HEK293T (cell line): ENCODE data around the gene FUT2.

Experiments used
- CTCF ChIA-PET: fragments of 350-600 bp; formaldehyde crosslinking; extraction: SDS; loops from one replicate; lab custom pipeline; 2021; ENCODE audit warnings: antibody characterized with exemption, inconsistent platforms; lab: Yijun Ruan, JAX
- POLR2A ChIA-PET: fragments of 350-600 bp; formaldehyde crosslinking; extraction: SDS; loops from one replicate; lab custom pipeline; 2020; ENCODE audit warnings: antibody characterized with exemption, inconsistent platforms; lab: Yijun Ruan, JAX
- DNase-seq: peaks from one replicate; pipeline ENCODE4 v3.0.0; 2012; ENCODE audit warnings: mixed read lengths; ENCODE audit errors: extremely low spot score
- ARNT ChIP-seq: fragments of 450-650 bp; IDR thresholded peaks from 2 replicates; pipeline ENCODE4 v1.6.1; 2017; ENCODE audit warnings: mild to moderate bottlenecking
- BHLHE40 ChIP-seq: fragments of 450-650 bp; IDR thresholded peaks from 2 replicates; pipeline ENCODE4 v1.6.1; 2016; ENCODE audit warnings: mild to moderate bottlenecking, moderate library complexity, borderline replicate concordance
- CTBP1 ChIP-seq: fragments of 450-650 bp; IDR thresholded peaks from 2 replicates; pipeline ENCODE4 v1.6.1; 2016; ENCODE audit warnings: borderline replicate concordance
- ELF4 ChIP-seq: fragments of 450-650 bp; IDR thresholded peaks from 2 replicates; pipeline ENCODE4 v1.6.1; 2017; ENCODE audit warnings: antibody characterized with exemption
- FOXA1 ChIP-seq: fragments of 450-650 bp; IDR thresholded peaks from 2 replicates; pipeline ENCODE4 v1.6.1; 2016; ENCODE audit warnings: mild to moderate bottlenecking
- FOXK2 ChIP-seq: fragments of 450-650 bp; IDR thresholded peaks from 2 replicates; pipeline ENCODE4 v1.6.1; 2016; ENCODE audit warnings: mild to moderate bottlenecking
- FOXM1 ChIP-seq: fragments of 450-650 bp; IDR thresholded peaks from 2 replicates; pipeline ENCODE4 v1.6.1; 2017; ENCODE audit warnings: mild to moderate bottlenecking, borderline replicate concordance
- HDGF ChIP-seq: fragments of 450-650 bp; IDR thresholded peaks from 2 replicates; pipeline ENCODE4 v1.6.1; 2017; ENCODE audit warnings: antibody characterized with exemption, borderline replicate concordance
- L3MBTL2 ChIP-seq: fragments of 450-650 bp; conservative IDR thresholded peaks from 2 replicates; pipeline ENCODE4 v1.6.1; 2016; ENCODE audit warnings: mild to moderate bottlenecking
- LEF1 ChIP-seq: fragments of 450-650 bp; IDR thresholded peaks from 2 replicates; pipeline ENCODE4 v1.6.1; 2017; ENCODE audit warnings: mild to moderate bottlenecking, borderline replicate concordance
- NFRKB ChIP-seq: fragments of 450-650 bp; IDR thresholded peaks from 2 replicates; pipeline ENCODE4 v1.6.1; 2016; ENCODE audit warnings: mild to moderate bottlenecking, moderate library complexity
- PKNOX1 ChIP-seq: fragments of 450-650 bp; IDR thresholded peaks from 2 replicates; pipeline ENCODE4 v1.6.1; 2016
- SP1 ChIP-seq: fragments of 450-650 bp; IDR thresholded peaks from 2 replicates; pipeline ENCODE4 v1.6.1; 2017
- SUZ12 ChIP-seq: fragments of 450-650 bp; IDR thresholded peaks from 2 replicates; pipeline ENCODE4 v1.6.1; 2016; ENCODE audit warnings: mild to moderate bottlenecking
- TARDBP ChIP-seq: fragments of 450-650 bp; IDR thresholded peaks from 2 replicates; pipeline ENCODE4 v1.6.1; 2016
- ZNF384 ChIP-seq: fragments of 450-650 bp; IDR thresholded peaks from 2 replicates; pipeline ENCODE4 v1.6.1; 2016

Gene FUT2

DNA sequence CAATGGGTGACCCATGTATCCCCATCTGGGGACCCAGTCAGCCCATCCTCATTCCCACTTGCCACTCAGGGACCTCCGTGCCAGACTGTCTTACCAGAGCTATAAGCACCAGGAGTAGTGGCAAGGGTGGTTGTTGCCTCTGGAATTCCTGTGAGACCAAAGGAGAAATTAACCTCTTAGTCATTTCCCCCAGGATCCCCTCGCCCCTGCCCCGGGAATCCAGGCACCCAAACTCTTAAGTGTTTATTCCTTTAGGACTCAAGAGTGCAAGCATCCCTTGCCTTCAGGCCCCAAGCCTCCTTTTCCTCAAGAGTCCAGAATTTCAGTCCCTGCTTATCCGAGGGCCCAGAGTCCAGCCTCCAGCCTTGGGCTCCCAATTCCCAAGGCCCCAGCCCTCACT is 32.1 kb upstream of the FUT2 start:
- DNase-seq: no peak
- no peak for TF ChIP-seq TARDBP
- no peak for TF ChIP-seq SUZ12
- no peak for TF ChIP-seq BHLHE40
- TF ChIP-seq ARNT: no peak
- TF ChIP-seq L3MBTL2: no peak

DNA sequence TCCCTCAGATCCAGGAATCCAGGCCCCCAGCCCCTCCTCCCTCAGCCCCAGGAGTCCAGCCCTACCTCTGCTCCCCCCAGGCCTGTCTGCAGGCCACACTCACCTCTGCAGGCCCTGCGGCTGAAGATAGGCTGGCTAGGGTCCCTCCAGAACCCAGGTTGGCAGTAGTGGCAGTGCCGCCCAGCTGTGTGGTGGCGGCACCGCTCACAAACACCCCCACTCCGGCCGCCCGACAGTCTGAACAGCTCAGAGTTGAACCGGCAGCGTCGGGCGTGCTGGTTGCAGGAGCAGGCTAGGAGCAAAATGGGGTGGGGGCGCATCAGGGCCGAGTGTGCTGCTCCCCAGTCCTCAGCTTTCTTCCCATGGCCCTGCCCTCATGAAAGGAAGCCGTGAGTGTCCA is 31.3 kb upstream of the FUT2 start:
- TF ChIP-seq ZNF384: no peak
- TF ChIP-seq SUZ12: no peak
- no peak for TF ChIP-seq SP1
- no peak for TF ChIP-seq BHLHE40
- TF ChIP-seq FOXK2: no peak
- no peak for TF ChIP-seq ELF4
- no peak for TF ChIP-seq L3MBTL2
- no peak for TF ChIP-seq NFRKB
- no peak for TF ChIP-seq PKNOX1
- no peak for TF ChIP-seq CTBP1
- TF ChIP-seq ARNT: no peak
- TF ChIP-seq TARDBP: no peak
- TF ChIP-seq HDGF: no peak
- TF ChIP-seq FOXA1: no peak
- TF ChIP-seq FOXM1: no peak
- TF ChIP-seq LEF1: no peak
- DNase-seq: no peak
- ChIA-PET POLR2A (no interaction called here), CTCF (interaction anchor here (0.6 kb wide), 2 partner anchors 299 to 308 kb away, joined by 3 to 4 read pairs; no protein-coding TSS in a partner anchor)

More for the DNA sequence above, 32.1 kb upstream of the FUT2 start:
- CTCF ChIA-PET: no interaction called here
- POLR2A ChIA-PET: no interaction called here

- no peak for DNase-seq
- CTCF ChIA-PET: no interaction called here
- no peak for TF ChIP-seq HDGF
- TF ChIP-seq ZNF384: no peak
- TF ChIP-seq SP1: no peak
- no peak for TF ChIP-seq LEF1
- TF ChIP-seq CTBP1: no peak
- no peak for TF ChIP-seq FOXA1
- TF ChIP-seq TARDBP: no peak
- no peak for TF ChIP-seq ELF4
- no peak for TF ChIP-seq SUZ12
- TF ChIP-seq FOXK2: no peak
- TF ChIP-seq BHLHE40: no peak
- no peak for TF ChIP-seq PKNOX1
- no peak for TF ChIP-seq L3MBTL2
- no peak for TF ChIP-seq FOXM1
- no peak for TF ChIP-seq NFRKB
- TF ChIP-seq ARNT: no peak
- POLR2A ChIA-PET: interaction anchor here (0.9 kb wide), 1 partner anchor 20 kb away, joined by 4 read pairs; the partner anchor contains the start of gene CA11
Measured at GRCh38 chr19:48665786-48666185, 30.0 kb upstream of the FUT2 start.

DNA sequence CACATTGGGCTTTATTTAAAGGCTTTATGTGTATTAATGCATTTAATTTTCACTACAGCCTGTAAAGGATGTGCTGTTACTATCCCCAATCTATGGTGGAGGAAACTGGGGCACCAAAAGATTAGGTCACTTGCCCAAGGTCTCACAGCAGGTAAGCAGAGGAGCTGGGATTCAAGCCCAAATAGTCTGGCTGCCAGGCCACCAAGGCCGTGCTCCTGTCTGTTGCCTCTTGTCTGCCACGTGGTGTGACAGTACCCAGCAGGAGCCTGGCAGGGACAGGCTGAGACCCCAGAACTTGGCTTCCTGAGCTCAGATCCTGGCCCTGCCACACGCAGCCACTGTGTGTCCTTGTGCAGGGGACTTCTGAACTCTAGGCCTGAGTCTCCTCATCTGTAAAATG is 27.4 kb upstream of the FUT2 start:
- no peak for DNase-seq
- POLR2A ChIA-PET: no interaction called here
- CTCF ChIA-PET: no interaction called here
- TF ChIP-seq FOXA1 (no peak), SP1 (no peak), HDGF (no peak), FOXK2 (no peak), PKNOX1 (no peak), ZNF384 (no peak), TARDBP (no peak), ARNT (no peak), NFRKB (no peak), ELF4 (no peak), FOXM1 (no peak), LEF1 (no peak), SUZ12 (no peak), BHLHE40 (no peak), CTBP1 (no peak), L3MBTL2 (no peak)

- DNase-seq: no peak
- ChIA-PET POLR2A (no interaction called here), CTCF (no interaction called here)
- TF ChIP-seq SP1 (no peak), ARNT (no peak), ELF4 (no peak), FOXA1 (no peak), SUZ12 (no peak), FOXM1 (no peak), HDGF (no peak), LEF1 (no peak), BHLHE40 (no peak), ZNF384 (no peak), NFRKB (no peak), FOXK2 (no peak), TARDBP (no peak), CTBP1 (no peak), PKNOX1 (no peak), L3MBTL2 (no peak)
Measured at GRCh38 chr19:48668761-48669160, 27.0 kb upstream of the FUT2 start.
